Measurements from ENCODE around the gene SNX22. TPM values are rescaled to one million over a fixed set of nuclear protein-coding genes. Genes with fewer than 3 reads are reported as not detected.

SNX22 gene
- 0.62 to 1.5 TPM (median 1.1 TPM) in 5 replicates for total RNA-seq (2022; extraction: Qiagen RNA extraction; ENCODE audit: low read depth)

DNA sequence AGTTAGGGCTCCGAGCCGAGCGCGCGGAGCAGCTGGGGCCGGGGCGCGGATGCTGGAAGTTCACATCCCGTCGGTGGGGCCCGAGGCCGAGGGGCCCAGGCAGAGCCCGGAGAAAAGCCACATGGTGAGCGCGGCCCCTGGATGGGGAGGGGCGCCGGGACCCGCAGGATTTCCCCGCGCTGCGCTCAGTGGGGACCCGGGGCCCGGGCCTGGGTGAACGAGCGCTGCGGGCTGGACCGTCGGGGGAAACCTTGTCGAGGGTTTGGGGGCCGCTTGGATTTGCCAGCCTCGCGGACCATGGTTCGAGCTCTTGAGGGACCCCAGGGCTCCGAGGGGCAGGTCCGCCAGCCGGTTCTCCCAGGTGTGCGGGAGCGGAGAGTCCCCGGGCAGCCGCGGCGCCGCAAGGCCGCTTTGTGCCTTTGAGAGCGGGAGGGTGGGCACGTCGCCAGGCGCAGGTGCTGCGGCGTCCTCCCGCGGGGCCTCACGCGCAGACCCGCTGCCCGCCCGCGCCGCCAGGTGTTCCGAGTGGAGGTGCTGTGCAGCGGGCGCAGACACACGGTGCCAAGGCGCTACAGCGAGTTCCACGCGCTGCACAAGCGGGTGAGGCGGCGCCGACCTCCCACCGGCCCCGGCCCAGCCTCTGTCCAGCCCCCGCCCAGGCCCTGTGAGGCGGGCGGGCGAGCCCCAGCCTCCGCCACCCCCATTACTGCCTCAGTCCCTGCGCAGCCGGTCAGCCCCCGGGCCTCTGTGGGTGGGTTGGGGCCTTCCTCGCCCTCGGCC, at the start of gene SNX22:
Gene SNX22 (plus strand): TSS at position 5 of the 780 bp plus-strand sequence. CDS start 45 bp downstream, at position 50.

DNA sequence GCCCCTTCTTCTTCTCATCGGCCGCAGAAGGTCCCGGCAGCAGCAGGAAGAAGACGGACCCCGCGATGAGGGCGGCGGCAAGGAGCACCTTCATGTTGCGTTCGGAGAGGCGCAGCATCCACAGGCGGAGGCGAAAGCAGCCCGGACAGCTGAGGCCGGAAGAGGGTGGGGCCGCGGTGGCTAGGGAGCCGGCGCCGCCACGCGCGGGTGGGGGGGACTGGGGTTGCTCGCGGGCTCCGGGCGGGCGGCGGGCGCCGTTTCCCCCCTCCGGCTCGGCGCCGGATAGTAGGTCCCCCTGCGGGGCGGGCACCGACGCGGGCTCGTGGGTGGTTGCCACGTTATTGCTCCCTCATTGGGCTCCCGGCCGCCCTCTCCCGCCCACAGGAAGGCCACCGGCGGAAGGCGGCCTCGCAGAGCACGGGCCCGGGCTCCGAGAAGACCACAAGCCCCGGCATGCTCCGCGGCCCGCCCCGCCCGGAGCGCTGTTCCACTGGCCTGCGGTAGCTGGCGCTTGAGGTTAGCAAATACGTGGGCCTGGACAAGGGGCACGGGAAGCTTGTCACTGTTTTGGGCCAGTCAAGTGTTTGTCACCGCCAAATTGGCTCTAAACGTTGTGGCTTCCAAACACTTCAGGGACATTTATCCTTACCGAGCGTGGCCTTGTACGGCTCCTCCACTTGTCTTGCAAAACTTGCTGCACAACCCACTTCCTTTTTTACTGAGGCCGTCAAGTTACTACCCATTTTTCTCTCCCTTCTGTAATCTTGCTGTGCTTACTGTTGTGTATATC, 11.5 kb downstream of the SNX22 start, which contains the start of gene PPIB:
Gene PPIB (minus strand): TSS at position 154 of the 790 bp plus-strand sequence. CDS start 36 bp downstream, at position 118.

Other genes with a start within 250 kb of the SNX22 start
- 2.3 to 4.4 TPM (median 4.2 TPM) in 5 replicates for gene DAPK2, start 105.2 kb upstream of the SNX22 start, total RNA-seq (2022; extraction: Qiagen RNA extraction; ENCODE audit: low read depth)
- 115 to 164 TPM (median 121 TPM) in 5 replicates for gene CIAO2A, start 57.9 kb upstream of the SNX22 start, total RNA-seq (2022; extraction: Qiagen RNA extraction; ENCODE audit: low read depth)
- 67.9 to 82.8 TPM (median 81.6 TPM) in 5 replicates for gene SNX1, start 55.7 kb upstream of the SNX22 start, total RNA-seq (2022; extraction: Qiagen RNA extraction; ENCODE audit: low read depth)
- gene PPIB, start 11.3 kb downstream of the SNX22 start, total RNA-seq (2022; extraction: Qiagen RNA extraction; ENCODE audit: low read depth) = 774 to 819 TPM (median 784 TPM) in 5 replicates
- gene CSNK1G1, start 204.4 kb downstream of the SNX22 start, total RNA-seq (2022; extraction: Qiagen RNA extraction; ENCODE audit: low read depth) = 14.9 to 21.2 TPM (median 18.0 TPM) in 5 replicates
- 154 to 240 TPM (median 163 TPM) in 5 replicates for gene PCLAF, start 229.7 kb downstream of the SNX22 start, total RNA-seq (2022; extraction: Qiagen RNA extraction; ENCODE audit: low read depth)
- gene TRIP4, start 236.1 kb downstream of the SNX22 start, total RNA-seq (2022; extraction: Qiagen RNA extraction; ENCODE audit: low read depth) = 23.9 to 28.2 TPM (median 24.9 TPM) in 5 replicates